Measurements from ENCODE around the gene SPACA4.
"Not testable (repeated sequence)": the region's sequence is repeated elsewhere in the genome, so short reads cannot be mapped to it uniquely, and the experiment has no call there.

Gene SPACA4, protein sequence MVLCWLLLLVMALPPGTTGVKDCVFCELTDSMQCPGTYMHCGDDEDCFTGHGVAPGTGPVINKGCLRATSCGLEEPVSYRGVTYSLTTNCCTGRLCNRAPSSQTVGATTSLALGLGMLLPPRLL

DNA sequence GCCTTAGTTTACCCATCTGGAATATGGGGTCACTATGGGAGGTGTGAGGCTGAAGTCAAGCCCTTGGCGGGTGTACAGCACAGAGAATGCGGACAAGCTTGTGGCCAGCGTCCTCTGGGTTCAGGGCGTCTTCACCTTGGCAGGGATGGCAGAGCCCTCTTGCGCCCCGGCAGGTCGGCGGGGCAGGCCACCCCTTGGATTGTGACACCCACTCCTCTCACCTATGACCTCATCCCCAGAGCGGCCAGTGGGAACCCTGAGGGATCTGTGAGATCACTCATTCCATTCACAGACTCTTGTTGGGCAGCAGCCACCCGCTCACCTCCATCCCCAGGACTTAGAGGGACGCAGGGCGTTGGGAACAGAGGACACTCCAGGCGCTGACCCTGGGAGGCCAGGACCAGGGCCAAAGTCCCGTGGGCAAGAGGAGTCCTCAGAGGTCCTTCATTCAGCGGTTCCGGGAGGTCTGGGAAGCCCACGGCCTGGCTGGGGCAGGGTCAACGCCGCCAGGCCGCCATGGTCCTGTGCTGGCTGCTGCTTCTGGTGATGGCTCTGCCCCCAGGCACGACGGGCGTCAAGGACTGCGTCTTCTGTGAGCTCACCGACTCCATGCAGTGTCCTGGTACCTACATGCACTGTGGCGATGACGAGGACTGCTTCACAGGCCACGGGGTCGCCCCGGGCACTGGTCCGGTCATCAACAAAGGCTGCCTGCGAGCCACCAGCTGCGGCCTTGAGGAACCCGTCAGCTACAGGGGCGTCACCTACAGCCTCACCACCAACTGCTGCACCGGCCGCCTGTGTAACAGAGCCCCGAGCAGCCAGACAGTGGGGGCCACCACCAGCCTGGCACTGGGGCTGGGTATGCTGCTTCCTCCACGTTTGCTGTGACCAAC is at the start of gene SPACA4:
TSS of gene SPACA4 (plus strand) at position 280 of the 896 bp plus-strand sequence. CDS start at position 517, 237 bp downstream.
- TF ChIP-seq GATA1 (IDR thresholded peaks at IDR 0.05; ENCODE audit: low read depth, low read length): no peak
- TF ChIP-seq POLR2A (IDR thresholded peaks at IDR 0.05; ENCODE audit: low read length): no peak

DNA sequence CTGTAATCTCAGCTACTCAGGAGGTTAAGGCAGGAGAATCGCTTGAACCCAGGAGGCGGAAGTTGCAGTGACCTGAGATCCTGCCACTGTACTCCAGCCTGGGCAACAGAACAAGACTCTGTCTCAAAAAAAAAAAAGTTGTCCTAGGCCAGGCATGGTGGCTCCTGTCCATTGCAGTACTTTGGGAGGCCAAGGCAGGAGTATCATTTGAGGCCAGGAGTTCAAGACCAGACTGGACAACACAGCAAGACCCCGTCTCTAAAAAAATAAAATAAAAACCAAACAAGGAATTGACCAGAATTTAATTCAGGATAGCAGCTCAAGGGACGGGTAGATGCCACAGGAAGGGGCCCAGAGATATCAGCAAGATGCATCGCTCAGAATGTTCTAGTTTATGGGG is 49.7 kb upstream of the SPACA4 start:
- TF ChIP-seq GATA1 (IDR thresholded peaks at IDR 0.05; ENCODE audit: low read depth, low read length): no peak
- TF ChIP-seq POLR2A (IDR thresholded peaks at IDR 0.05; ENCODE audit: low read length): no peak
- no peak for DNase-seq

More for the DNA sequence above, at the start of gene SPACA4:
- no peak for DNase-seq

DNA sequence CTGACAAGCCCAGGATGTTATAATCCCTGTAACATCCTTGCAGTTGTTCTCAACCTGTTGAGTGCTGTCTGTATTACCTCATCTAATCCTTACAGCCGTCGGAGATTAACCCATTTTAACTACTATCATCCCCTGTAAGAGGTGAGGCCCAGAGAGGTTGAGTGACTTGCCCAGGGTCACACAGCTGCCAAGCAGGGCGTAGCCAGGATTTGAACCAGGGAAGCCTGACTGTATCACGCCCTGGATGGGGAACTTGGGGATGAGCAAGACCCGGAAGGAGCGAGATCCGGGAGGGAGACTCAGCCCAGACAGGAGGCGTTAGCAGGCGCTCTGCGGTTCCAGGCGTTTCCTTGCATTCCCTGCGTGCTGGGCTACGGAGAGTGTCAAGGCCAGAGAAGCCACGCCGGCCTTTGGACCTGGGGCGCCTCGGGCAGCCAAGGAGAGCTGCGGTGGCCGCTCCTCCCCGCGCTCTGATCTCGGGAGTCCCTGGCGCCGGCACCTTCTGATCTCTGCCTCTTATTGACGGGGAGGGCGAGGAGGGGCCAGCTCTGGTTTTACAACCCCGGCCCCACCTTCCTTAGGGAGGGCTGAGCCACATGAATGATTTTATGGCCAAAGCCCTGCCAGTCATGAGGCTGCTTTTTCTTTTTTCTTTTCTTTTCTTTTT is 48.4 kb upstream of the SPACA4 start:
- TF ChIP-seq GATA1 (IDR thresholded peaks at IDR 0.05; ENCODE audit: low read depth, low read length): no peak
- no peak for TF ChIP-seq POLR2A (IDR thresholded peaks at IDR 0.05; ENCODE audit: low read length)
- no peak for DNase-seq

DNA sequence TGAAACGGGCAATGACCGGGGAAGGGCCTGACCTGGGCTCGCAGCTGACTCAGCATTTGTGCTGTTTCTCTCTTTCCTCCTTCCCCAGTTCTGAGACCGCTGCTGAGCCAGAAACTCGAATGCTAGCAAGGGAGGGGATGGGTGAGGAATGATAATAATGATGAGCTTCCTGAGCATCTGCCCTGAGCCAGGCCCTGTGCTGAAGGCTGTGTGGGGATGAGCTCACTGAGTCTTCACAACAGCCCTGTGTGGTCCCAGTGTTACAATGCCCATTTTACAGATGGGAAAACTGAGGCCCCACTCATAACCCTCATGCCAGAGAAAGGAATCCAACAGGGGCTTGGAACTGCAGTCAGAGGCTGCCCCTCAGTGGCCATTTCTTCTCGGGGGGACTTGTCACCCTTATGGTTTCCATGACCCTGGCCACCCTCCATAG is 46.4 kb upstream of the SPACA4 start:
- no peak for DNase-seq
- no peak for TF ChIP-seq POLR2A (IDR thresholded peaks at IDR 0.05; ENCODE audit: low read length)
- TF ChIP-seq GATA1 (IDR thresholded peaks at IDR 0.05; ENCODE audit: low read depth, low read length): no peak

DNA sequence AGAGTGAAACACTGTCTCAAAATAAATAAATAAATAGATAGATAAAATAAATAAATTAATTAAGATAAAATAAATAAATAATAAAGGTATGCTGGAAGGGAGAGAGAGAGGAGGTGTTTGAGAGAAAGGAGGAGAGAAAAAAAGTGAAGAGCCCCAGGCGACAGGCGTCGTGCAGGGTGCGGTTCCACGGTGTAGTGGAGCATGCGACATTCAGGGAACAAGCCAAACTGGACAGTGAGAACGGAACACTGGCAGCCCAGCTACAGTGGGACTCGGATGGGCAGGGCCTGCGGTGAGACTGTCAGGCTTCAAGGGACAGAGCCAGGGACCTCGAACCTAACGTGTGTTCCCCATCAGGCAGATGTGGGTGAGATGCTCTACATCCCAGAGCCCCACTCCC is 45.1 kb upstream of the SPACA4 start:
- TF ChIP-seq POLR2A (IDR thresholded peaks at IDR 0.05; ENCODE audit: low read length): no peak
- no peak for TF ChIP-seq GATA1 (IDR thresholded peaks at IDR 0.05; ENCODE audit: low read depth, low read length)
- no peak for DNase-seq

DNA sequence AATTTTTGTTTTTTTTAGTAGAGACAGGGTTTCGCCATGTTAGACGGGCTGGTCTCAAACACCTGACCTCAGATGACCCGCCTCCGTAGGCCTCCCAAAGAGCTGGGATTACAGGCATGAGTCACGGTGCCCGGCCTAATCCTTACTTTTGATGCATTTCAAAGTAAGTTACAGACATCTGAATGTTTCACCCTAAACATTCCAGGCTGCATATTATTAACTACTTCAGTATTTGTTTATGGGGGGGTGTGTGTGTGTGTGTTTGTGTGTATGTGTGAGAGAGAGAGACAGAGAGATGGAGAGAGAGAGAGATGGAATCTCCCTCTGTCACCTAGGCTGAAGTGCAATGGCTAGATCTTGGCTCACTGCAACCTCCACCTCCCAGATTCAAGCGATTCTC is 41.5 kb upstream of the SPACA4 start:
- no peak for DNase-seq
- TF ChIP-seq POLR2A (IDR thresholded peaks at IDR 0.05; ENCODE audit: low read length) (no peak), GATA1 (IDR thresholded peaks at IDR 0.05; ENCODE audit: low read depth, low read length) (no peak)

DNA sequence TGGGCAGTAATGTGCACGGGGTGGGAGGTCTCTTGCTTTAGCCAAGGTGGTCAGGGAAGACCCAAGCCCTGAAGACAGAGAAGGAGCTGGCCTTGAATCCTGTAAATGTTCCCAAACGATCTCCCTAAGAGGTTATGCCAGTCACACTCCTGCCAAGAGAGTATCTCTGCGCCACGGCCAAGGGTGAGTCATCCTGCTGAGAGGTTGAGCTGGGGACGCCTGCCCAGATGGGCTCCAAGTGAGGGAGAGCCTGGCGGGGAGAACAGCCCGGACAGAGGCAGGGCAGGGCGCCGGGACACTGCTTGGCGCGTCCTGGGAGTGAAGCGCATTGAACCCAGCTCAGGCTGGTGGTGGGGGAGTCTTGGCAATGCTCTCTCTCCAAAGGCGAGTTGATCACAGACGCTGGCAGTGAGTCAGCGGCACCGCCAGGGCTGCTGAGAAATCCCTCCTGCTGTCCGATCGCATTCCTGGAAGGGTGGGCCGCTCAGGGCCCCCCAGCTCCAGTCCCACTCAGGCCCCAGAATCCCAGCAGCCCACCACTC is 38.1 kb upstream of the SPACA4 start:
- DNase-seq: peak in 1 of 2 experiments; percentile 34
- TF ChIP-seq POLR2A (IDR thresholded peaks at IDR 0.05; ENCODE audit: low read length) (no peak), GATA1 (IDR thresholded peaks at IDR 0.05; ENCODE audit: low read depth, low read length) (no peak)

DNA sequence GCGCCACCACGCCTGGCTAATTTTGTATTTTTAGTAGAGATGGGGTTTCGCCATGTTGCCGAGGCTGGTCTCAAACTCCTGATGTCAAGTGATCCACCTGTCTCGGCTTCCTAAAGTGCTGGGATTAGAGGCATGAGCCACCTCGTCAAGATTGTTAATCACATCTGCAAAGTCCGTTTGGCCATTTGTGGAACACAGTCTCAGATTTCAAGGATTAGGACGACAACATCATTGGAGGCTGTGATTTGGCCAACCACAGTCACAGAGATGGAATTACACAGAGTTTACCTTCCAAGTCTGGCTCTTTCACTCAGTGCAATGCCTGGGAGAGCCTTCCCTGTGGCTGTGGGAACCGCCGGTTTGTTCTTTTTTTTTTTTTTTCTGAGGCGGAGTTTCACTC is 36.7 kb upstream of the SPACA4 start:
- no peak for TF ChIP-seq GATA1 (IDR thresholded peaks at IDR 0.05; ENCODE audit: low read depth, low read length)
- no peak for TF ChIP-seq POLR2A (IDR thresholded peaks at IDR 0.05; ENCODE audit: low read length)
- no peak for DNase-seq

DNA sequence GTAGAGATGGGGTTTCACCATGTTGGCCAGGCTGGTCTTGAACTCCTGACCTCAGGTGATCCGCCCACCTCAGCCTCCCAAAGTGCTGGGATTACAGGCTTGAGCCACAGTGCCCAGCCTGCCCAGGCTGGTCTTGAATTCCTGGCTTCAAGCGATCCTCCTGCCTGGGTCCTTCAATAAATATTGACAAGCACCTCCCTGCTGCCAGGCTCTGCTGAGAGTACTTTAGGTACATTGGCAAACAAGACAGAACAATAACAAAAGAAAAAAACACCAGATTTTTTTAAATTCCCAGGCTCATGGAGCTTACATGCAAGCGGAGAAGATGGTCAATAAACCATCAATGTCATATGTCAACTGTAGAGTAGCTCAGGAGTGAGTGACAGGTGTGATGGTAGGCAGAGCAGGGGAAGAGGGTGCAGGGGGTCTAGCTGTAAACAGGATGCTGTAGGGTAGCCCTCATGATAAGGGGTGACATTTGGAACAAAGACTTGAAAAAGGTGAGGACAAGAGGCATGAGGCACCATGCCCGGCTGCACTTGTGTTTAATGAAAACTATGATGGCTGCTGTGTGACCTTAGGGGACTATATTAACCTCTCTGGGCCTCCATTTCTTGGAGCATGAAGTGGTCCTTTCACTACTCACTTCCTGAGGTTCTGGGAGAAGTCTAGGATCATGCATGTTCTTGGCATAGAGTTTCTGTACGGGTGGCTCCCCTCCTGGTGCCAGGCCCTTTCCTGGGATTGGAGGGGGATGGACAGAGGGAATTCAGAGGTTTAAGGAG is 35.0 kb upstream of the SPACA4 start:
- TF ChIP-seq GATA1 (IDR thresholded peaks at IDR 0.05; ENCODE audit: low read depth, low read length) (no peak), POLR2A (IDR thresholded peaks at IDR 0.05; ENCODE audit: low read length) (no peak)
- no peak for DNase-seq

DNA sequence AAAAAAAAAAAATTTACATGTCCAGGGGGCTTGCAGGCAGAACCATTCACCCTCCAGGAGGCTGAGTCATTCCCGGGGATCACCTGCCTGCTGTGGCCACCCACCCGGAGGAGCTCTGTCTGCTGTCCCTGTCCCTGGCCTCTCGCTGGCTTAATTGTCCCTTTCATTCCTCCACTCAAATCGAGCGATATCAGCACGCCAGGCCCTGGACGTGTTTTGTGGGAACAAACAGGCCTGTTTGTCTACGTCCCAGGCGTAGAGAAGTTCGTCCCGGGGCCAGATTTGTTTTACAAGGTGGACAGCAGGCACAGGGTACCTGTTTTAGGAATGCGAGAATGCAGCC is 33.4 kb upstream of the SPACA4 start:
- TF ChIP-seq POLR2A (IDR thresholded peaks at IDR 0.05; ENCODE audit: low read length) (no peak), GATA1 (IDR thresholded peaks at IDR 0.05; ENCODE audit: low read depth, low read length) (no peak)
- no peak for DNase-seq

DNA sequence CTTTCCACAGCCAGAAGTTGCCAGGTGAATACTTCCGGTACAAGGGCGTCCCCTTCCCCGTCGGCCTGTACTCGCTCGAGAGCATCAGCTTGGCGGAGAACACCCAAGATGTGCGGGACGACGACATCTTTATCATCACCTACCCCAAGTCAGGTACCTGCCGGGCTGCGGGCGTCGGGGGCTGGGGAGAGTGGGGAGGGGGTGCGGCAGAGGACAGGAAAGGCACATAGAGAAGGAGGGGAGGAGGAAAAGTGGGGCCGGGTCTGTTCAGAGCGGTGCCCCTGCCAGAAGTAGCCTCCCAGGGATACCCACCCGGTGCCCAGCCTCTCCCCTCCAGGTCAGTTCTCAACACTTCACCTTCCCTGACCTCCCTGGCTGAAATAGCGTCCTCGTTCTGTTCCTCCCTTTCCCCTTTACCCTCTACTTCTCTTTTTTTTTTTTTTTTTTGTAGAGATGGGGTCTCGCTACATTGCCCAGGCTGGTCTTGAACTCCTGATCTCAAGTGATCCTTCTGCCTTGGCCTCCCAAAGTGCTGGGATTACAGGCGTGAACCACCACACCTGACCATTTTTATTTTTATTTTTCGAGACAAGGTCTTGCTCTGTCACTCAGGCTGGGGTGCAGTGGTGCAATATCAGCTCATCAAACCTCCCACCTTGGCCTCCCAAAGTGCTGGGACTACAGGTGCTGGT is 30.5 kb upstream of the SPACA4 start:
- no peak for DNase-seq
- TF ChIP-seq GATA1 (IDR thresholded peaks at IDR 0.05; ENCODE audit: low read depth, low read length) (no peak), POLR2A (IDR thresholded peaks at IDR 0.05; ENCODE audit: low read length) (no peak)

DNA sequence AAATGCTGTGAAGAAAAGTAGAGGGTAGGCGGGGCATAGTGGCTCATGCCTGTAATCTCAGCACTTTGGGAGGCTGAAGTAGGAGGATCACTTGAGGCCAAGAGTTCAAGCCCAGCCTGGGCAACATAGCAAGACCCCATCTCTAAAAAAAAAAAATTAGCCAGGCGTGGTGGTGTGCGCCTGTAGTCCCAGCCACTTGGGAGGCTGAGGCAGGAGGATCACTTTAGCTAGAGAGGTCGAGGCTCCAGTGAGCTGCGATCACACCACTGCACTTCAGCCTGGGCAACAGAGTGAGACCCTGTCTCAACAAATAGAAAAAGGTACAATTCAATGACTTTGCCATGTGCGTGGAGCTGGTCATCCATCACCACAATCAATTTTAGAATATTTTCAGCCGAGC is 28.6 kb upstream of the SPACA4 start:
- DNase-seq: not testable (repeated sequence)

DNA sequence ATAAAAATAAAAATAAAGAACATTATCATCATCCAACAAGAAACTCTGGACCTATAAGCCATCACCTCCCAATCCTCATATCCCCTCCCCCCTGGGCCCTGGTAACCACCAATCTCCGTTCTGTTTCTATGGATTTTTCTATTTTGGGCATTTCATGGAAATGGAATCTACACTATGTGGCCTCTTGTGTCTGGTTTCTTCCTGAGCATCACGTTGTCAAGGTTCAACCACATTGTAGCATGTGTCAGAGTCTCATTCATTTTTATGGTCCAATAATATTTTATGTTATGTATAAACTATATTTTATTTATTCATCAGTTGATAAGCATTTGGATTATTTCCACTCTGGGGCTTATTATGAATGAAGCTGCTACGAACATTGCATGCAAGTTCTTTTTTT is 27.7 kb upstream of the SPACA4 start:
- DNase-seq: no peak
- TF ChIP-seq POLR2A (IDR thresholded peaks at IDR 0.05; ENCODE audit: low read length) (no peak), GATA1 (IDR thresholded peaks at IDR 0.05; ENCODE audit: low read depth, low read length) (no peak)
